Measurements from ENCODE around the gene STIL. TPM values are rescaled to one million over a fixed set of nuclear protein-coding genes. Genes with fewer than 3 reads are reported as not detected.

The STIL gene
- total RNA-seq, 1 donor from 2014 or later = 1.8 TPM

DNA sequence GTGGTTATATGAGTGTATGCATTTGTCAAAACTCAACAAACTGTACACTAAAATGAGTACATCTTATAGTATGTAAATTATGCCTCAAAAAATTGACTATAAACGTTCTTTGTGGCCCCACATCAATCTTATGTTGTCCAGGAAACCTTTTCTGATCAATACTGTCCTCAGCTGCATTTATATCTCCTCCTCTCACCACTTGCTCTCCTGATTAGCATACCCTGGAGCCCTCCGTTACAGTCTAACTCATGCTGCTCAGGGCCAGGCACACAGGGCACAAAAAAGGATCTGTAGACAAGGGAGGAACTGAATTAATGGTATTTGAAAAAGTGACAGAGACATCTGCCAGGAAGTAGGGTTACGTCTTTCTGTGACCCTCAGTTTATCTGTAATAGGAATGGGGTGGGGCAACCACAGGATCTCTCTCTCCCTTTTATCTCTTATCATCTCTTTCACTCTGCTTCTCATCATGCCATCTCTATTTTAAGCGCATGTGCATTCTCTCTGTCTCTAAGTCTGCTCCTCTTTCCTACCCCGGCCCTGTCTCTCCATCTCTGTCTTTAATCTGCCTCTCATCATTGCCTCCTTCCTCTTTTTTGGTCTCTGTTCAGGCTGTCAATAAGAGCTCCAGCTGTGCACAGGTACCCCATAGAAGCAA is 74.9 kb downstream of the STIL start:
- no peak for DNase-seq (ENCODE audit: low spot score)

DNA sequence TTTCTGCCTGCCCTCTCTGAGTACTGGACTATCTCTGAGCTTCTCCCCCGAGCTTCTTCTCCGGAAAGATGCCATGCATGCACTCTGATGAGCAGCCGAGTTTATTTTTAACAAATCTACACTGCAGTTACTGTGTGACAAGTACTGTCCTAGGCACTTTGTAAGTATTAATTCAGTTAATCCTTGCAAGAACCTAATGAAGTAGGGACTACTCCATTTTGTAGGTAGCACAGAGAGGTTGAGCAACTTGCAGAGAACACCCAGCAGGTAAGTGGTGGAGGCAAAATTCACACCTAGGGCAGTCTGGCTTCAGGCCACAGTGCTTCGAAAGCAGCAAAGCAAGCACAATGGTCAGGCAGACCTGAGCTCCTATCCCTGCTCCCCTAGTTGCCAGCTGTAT is 78.1 kb downstream of the STIL start:
- no peak for DNase-seq (ENCODE audit: low spot score)

DNA sequence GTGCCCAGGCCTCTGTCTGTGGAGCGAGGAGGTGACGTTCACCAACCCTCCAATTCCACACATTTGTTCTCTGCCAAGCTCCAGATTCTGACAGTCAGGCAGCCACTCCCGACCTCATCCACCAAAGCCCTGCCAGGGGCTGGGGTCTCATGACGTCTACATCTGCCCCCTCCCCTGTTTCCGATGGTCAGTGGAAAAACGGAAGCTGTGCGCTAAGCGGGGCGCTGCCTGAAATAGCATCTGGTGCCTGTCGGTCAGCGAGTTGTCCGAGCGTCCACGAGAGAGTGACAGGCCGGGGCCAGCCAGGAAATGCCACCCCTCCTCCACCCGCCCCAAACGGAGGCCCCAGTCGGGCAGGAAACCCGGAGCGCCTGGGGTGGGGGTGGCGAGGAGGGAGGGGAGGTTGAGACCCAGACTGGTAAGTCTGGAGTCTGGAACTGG is 78.7 kb downstream of the STIL start:
- no peak for DNase-seq (ENCODE audit: low spot score)

DNA sequence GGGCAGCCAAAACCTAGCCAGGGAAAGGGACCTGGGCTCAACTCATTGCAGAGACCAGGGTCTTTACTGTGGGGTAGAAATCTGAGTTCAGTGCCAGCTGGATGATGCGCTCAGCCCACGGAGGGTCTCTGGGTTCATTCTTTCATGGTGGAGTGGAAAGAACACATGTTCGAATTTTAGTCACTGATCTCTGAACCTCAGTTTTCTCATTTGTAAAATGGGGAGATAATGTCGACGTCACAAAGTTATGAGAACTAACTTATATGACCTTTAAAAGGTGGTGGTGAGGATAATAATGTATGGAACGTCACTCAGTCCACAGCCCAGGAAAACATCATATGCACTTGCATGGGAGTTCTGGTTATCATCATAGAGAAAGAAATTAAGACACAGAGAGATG is 80.8 kb downstream of the STIL start:
- DNase-seq (ENCODE audit: low spot score) = no peak

DNA sequence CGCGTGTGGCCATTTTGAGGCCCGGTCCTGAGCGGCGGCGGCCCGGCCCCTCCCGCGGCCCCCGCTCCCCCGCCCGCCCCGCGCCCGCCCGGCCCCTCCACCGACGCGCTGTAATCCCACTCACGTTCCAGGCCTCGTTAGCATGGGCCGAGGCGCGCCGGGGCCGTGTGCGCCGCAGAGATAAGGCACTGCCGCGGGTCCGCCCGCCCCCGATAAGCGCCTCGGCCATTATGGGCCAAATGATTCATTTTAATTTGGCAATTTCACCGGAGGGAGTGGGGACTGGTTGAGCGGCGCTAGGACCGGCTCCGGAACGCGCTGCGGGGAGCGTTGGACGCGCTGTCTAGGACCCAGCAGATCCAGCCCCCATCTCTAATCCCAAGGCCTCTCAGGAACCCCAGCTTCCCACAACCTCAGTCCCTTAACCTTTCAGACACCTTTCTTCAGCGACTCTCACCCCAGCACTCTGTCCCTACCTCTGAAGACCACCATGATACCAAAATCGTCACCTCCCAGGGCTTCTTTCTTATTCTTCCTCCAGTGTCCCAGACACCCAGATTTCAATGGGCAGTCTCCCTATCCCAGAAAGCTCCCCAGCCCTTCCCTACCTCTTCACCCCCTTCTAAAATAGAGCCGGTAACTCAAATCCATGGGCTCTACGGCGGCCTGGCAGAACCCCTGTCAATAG is 81.6 kb downstream of the STIL start, which contains the start of gene TAL1:
Gene TAL1 (minus strand): TSS at position 39 of the 688 bp plus-strand sequence. CDS start 6,337 bp downstream, outside the sequence.
- DNase-seq (ENCODE audit: low spot score) = no peak

DNA sequence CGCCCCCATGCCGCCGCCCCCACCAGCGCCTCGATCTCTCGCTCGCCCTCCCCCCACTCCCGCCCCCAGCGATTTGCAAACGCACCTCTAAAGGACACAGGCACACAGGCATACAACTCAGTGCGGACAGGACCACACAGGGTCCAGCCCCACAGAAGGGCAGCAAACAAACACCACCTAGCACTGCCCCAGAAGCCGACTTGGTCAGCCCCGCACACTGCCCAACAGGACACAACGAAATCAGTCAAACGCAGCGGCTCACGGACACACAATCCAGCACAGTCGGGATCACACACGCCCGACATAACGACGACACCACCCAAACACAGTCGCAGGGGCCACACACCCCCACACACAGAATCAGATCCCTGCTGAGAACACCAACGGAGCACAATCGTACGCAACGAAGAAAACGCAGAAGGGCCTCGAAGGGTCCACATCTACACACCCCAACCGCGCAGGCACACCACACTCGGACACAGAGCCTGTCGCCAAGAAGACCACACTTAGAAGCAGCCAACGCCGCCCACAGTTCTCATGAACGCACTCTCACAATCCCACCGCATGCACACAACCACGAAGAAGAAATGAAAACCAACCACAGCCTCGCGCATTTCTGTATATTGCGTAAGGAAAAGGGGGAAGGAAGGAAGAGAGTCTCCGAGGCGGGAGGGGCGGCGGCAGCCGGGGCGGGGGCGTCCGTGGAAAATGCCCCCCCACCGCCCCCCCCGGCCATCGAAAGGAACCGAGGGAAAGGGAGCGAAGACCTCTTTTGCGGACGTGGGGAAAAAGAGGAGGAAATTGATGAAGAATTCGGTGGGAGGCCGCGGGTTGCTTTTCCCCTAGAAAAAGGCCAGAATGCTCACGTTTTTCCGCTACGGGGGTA is 82.4 kb downstream of the STIL start:
- no peak for DNase-seq (ENCODE audit: low spot score)

DNA sequence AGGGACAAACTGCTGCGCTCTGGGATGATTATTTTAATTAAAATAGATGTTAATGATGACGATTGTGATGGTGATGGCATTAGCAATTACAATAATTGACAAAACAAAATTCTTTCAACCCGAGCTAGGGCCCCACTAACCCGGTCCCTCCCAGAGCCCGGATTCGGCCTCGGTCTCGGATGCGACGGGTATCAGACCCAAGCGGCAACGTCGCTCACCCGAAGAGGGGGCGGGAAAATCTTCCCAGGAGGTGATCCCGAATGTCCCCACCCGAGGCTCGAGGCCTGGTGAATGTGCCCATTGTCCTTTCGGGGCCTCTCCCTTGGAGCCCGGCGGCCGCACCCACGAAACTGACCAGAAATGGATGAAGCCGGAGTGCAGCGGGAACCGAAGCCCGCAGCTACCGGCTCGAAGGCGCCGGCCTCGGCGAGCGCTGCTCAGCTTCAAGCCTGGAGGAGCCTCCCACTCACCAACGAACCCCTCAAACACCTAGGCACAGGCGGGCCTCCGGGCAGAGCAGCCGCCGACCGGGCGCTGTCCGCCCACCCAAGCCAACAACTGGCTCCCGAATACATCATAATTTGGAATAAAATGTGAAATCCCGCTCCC is 83.2 kb downstream of the STIL start:
- DNase-seq (ENCODE audit: low spot score) = no peak

DNA sequence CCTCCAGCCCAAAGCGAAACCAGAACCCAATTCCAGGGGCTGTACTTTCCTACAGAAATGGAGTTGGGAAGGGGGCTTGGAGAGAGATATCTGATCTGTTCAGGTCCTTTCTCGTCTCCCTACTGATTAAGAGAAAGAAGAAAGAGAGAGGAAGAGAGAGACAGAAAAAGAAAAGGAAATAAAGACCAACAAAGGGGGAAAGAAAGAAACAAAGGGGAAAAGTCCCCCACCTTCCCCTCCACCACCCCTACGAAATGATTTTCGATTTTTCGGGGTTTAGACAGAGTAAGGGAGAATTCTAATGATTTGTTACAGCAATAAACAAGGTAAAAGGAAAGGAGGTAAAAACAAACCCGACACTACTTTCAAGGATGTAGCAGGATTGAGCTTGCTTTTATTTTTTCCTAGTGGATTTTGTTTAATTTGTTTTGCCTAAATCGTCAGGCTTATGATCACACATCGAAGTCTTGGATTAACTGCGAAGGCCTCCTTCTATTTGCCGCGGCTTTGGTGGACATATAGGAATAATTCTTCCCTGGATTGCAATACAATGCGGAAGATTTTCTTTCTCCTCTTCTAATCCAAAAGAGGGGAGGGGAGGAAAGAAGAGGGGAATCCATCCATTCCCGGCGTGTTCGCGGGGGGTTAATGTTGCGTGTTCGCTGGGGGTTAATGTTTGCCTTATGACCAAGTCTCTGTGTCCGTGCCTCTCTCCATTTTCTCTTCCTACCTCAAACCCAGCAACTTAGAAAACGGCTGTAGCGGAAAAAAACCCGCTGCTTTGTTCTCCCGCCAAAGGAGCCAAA is 83.9 kb downstream of the STIL start:
- DNase-seq (ENCODE audit: low spot score) = no peak

DNA sequence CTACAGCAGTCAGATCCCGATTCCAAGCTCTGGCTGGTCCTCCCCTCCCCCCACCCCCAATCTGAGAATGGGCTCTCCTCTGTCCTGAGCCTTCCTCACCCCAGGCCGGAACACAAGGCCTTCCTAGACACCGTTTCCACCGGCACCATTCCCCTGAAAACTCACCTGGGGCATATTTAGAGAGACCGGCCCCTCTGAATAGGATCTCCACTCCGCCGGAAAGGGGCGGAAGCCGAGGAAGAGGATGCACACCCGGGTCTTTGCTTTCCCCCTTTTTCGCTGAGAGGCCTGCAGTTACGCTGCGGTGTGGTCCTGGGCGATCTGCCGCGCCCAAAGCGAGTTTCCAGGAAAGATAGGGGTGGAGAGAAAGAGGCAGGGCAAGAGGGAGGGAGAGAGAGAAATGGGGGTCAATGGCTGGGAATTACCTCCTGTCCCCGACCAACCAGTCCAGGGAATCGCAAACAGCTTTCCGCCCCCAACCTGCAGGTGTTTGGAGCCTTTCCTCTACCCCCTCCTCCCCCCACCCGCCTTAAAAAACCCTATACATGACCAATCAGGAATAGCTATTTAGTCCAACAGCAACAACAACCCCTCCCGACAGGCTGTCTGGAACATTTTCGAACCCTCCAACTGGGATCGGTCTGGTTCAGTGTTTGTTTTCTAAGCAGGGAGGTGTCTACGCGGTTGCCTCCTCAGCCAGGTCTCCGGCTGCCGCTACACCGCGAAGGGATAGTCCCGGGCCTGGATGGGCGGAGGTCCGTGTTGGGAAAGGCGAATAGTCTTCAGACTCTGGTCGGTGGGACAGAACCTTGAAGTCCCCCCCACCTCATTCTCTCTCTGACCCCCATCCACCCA is 84.7 kb downstream of the STIL start:
- no peak for DNase-seq (ENCODE audit: low spot score)

DNA sequence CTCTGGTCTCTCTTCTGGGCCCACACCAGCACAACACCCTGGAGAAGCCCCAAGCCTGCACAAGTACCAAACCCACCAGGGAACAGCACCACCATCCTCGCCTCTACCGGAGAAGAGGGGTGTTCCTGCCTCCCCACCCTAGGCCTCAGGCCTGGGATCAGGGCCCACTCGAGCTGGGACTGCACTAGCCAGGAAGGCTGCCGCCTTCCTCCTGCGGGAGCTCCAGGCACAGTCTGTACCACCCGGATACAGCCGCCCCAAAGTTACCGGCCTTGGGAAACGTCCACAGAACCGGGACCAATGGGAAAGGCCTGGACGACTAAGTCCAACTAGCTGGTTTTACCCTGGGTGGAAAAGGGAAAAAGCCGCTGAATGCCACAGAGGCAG is 85.3 kb downstream of the STIL start:
- no peak for DNase-seq (ENCODE audit: low spot score)

DNA sequence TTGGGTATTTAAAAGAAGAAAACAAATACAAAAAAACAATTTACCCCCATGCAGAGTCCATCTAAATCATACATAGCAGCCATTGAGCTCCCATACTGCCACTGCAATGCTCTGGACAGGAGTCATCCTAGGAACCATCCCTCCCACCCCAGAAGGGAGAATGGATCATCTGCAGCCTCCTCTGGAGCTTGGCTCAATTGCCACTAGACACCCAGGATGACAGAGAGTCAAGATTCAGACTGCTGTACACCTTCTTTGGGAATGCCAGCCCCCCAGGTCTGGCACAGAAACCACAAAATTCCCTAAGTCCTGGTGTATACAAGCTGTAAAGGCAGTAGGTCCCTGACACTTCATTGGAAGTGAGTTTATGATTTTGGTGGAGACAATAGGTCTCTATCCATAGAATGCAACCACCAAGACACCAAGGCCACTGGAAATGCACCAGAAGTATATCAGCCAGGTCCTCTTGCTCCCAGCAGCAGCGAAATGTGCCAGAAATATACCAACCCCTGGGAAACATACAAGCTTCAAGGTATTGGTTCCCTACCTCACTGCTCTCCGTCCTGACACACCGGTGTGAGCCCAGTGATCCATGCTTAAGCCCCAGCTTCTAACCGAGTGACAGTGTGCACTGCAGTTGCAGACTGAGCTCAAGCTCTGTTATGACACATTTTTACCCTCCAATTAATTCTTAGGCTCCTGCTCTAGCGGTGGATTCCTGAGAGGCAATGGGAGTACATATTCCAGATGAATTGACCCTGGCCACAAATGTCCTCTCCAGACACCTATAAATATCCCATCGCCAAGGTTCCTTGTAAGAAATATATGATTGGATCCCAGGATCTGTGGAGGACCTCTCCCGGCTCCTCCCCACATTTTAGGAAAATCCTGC is 86.4 kb downstream of the STIL start:
- DNase-seq (ENCODE audit: low spot score) = no peak

DNA sequence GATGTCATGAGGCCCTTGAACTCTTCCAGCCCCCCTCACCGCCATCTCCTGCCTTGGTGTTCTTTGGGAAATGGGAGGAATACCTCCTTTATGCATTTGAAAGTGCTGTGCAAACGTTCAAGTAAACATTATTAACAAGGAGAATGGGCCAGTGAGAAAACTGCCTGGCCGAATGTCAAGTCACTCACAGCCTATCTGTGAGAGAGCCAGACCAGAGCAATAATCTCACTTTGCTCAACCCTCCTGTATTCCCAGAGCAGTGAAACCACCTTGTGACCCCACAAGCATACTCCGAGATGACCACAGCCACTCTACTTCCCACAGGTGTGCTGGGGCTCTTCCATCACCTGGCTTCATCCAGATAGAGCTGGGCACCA is 87.1 kb downstream of the STIL start:
- DNase-seq (ENCODE audit: low spot score) = no peak

DNA sequence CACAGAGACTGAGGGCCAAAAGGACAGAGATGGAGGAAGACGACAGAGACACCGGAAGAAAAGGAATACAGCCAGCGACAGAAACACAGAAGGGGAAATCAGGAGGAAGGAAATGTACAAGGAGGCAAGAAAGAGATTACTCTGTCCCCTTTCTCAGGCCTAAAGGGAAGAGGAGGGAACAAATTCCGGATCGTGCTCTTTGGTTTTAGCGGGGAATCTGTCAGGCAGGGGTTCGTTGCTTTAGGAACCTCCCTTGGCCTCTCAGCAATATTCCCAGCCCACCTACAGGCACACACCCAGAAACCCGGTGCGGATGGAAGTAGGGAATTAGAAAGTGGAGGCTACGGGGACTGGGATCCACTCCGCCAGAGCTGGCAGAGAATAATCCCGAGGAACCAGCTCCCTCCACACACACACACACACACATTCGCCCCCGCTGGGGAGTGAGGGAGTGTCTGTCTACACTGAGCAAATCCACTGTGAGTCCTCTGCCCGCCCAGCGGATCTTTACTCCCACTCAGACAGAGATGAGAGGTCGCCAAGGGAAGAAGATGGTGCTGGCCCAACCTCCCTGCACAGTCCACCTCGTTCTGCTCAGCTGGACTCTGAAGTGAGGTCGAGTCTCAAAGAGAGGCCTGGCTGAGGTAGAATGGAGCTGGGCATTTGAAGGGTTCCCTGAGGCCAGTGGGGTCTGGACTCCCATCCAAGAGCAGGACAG is 87.7 kb downstream of the STIL start:
- no peak for DNase-seq (ENCODE audit: low spot score)

DNA sequence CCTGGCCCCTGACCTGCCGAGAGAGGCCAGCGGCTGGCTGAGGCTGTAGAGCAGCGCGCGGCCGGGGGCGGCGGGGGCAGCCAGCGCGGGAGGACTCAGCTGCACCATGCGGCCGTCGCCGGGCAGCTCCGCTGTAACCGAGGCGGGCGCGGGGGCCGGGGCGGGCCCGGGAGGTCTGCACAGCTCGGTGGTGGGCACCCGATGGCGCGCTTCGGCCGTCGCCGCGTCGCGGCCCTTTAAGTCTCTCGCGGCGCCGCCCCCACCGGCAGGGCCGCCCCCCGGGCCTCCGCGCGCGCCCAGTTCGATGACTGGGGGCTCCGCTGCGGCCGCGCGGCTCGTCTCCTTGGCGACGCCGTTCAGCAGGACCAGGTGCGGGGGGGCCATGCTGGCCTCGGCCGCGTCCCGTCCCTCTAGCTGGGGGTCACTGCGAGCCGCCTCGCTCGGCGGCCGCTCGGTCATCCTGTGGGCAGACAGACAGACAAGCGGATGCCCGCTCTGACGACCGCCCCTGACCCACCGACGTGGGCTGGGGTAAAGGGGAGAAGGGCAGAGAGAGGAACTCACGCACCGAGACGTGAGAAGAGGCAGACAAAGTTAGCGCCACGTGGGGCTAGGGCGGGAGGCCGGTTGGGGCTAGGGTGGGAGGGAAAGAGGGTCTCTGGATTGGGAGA is 88.4 kb downstream of the STIL start:
- DNase-seq (ENCODE audit: low spot score) = no peak

DNA sequence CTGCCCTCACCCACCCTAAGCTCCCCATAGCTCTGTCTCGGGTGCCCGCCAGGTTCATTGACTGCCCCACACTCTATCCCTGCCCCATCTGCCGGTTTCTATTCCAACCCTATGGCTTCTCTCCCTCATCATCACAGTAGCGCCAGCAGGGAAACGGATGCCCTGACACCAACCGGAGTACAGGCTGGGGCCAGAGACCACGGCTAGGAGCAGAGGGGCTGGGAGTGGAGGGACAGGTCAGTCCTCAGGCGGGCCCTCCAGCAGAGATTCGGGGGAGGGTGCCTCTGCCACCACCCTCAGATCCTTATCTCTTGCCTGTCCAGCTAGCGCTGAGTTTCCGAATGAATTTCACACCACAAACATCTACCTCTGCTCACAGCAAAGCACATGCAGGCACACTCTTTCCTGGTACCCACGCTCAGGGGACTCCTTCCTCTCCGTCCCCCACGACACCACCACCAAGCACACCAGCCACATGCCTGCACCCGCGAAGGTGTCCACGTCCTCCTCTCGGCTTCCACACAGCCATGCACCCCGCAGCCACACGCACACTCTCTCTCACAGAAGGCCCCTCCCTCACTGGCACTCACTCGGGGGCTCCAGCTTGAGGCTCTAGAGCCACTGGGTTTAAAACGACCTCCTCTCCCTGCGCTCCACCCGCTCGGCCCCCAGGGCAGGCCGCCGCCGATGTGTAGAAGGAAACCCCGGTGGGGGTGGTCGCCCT is 89.1 kb downstream of the STIL start:
- no peak for DNase-seq (ENCODE audit: low spot score)

DNA sequence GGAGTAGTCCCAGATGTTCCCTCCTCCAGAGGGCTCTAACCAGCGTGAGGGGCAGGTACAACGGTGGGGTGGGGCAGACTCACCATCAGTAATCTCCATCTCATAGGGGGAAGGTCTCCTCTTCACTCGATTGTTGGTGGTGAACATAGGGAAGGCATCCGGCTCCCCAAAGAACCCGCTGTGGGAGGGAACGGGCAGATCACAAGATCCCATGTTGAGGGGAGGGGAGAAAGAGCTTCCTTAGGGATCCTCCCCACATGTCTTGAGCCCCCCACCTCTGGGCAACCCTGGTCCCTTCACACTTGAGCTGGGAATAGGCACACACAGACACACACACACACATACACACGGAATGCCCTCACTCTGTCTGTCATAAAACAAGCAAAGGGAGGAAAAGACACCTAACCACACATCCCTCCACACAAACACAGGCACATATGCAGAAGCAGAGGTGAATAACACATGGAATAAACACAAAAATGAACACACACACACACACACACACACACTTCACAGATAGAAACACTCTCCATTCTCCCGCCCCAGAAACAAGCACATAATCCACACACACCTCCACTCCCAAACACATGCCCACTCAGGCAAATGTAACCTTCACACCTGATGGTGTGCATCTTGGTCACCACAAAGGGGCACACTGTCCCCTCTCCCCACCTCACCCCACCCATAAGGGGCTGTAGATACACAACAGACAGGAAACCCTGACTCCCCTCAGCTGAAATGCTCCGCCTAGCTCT is 89.8 kb downstream of the STIL start:
- DNase-seq (ENCODE audit: low spot score) = no peak

Measured in mesenteric fat pad (tissue), 1 donor.